IPS-18c (cell line): ENCODE measurements around the gene EPS8L2.

Source experiments
- H3K4me3 ChIP-seq: 2 replicates; pipeline ENCODE4 v1.7.0; 2013; ENCODE audit warnings: low read depth, mild to moderate bottlenecking, low read length, moderate library complexity; ENCODE audit not compliant: insufficient read depth
- H3K9me3 ChIP-seq: one replicate; pipeline ENCODE4 v1.6.1; 2013; ENCODE audit warnings: mild to moderate bottlenecking, low read length, moderate library complexity; ENCODE audit not compliant: control insufficient read depth, insufficient read depth

EPS8L2 gene

DNA sequence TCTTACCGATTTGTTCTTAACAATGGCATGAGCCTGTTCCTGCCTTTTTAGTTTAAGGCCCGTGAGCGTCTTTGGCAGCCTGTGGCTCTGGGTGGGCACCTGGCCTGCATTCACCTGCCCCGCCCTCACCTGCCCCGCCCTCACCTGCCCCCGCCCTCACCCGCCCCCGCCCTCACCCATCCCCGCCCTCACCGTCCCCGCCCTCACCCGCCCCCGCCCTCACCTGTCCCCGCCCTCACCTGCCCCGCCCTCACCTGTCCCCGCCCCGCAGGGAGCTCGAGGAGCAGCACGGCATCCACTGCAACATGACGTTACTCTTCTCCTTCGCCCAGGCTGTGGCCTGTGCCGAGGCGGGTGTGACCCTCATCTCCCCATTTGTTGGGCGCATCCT lies 57.0 kb downstream of the EPS8L2 start:
- Histone ChIP-seq H3K9me3 (no peaks in the 10 kb centered on the region), H3K4me3 (no peak overlapping the region)

- no peak overlapping the region for H3K4me3 ChIP-seq
- no peaks in the 10 kb centered on the region for H3K9me3 ChIP-seq
These were observed 57.7 kb downstream of the EPS8L2 start for GRCh38 chr11:763549-764321.

DNA sequence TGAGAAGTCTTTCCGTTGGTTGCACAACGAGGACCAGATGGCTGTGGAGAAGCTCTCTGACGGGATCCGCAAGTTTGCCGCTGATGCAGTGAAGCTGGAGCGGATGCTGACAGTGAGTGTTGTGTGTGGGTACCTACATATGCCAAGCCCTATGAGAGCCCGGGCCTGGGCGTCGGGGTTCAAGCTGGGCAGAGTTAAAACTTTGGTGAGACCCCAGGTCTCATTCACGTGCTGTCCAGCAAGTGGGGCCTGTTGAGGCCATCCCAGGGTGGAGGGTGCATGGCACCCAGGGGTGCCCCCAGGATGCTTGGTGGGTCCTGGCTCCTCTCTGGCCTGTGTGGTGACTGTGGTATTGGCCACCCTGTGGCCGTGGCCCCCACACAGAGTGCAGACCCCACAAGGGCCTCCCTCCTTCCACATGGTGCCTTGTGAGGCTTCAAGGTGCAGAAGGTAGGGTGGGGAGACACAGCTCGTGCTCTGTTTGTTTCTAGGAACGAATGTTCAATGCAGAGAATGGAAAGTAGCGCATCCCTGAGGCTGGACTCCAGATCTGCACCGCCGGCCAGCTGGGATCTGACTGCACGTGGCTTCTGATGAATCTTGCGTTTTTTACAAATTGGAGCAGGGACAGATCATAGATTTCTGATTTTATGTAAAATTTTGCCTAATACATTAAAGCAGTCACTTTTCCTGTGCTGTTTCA lies 58.4 kb downstream of the EPS8L2 start:
- no peaks in the 10 kb centered on the region for H3K9me3 ChIP-seq
- no peak overlapping the region for H3K4me3 ChIP-seq

- Histone ChIP-seq H3K4me3 (no peak overlapping the region), H3K9me3 (no peaks in the 10 kb centered on the region)
These were observed 59.2 kb downstream of the EPS8L2 start for GRCh38 chr11:765025-765801.

GRCh38 chr11:765802-766091 lies 59.7 kb downstream of the EPS8L2 start:
- Histone ChIP-seq H3K4me3 (no peak overlapping the region), H3K9me3 (no peaks in the 10 kb centered on the region)

DNA sequence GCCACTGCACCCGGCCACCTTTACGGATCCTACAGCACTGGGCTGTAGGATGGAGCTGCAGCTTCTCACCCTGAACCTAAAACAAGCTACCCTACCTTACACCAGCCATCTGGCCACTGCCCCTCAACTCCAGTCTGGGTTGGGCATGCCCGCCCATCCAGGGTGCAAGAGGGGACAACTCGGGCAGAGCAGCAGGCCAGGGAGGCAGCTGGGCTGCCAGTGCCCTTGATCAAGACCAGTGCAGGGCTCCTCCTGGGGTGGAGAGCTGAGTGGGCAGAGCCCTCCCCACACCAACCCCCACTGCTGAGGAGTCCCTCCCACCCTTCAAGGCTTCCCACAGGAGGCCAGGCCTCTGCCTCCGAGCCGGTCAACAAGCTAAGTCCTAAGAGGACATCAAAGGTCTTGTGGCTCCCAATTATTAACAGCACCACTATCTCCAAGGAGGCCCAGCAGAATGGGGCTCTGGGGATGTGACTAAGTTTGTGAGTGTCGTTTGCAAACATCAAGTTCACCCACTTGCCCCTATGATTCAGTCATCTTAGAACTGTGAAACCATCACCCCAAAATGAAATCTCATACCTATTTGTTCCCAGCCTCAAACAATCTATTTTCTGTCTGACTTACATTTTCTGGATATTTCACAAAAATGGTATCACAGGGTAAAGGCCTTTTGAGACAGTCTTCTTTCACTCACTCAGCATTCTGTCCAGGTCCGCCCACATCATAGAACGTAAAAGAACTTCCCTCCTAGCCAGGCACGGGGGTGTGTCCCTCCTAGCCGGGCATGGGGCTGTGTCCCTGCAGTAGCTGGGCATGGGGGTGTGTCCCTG lies 60.3 kb downstream of the EPS8L2 start:
- no peaks in the 10 kb centered on the region for H3K9me3 ChIP-seq

GRCh38 chr11:766936-767210 lies 60.8 kb downstream of the EPS8L2 start:
- Histone ChIP-seq H3K9me3 (no peaks in the 10 kb centered on the region), H3K4me3 (no peak overlapping the region)

More for the DNA sequence above, 60.3 kb downstream of the EPS8L2 start:
- H3K4me3 ChIP-seq = no peak overlapping the region

DNA sequence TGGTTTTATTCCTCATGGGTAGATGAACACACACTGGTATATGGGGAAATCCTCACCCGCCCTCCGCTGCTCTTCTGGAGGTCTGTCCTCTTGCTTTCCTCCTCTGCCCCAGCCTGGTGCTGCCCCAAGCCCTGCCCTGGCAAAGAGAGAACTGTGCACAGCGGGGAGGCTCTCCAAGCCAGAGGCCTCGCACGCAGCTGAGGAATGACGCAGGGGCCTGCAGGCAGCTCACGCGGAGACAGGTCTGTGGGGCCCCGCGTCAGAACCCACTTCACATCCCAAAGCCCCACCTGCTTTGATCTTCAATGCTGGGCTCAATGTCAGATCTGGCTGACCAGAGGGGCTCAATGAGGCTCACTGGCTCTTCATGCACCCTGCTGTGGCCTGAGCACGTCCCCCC lies 61.2 kb downstream of the EPS8L2 start:
- H3K9me3 ChIP-seq = no peaks in the 10 kb centered on the region
- no peak overlapping the region for H3K4me3 ChIP-seq

- peaks cover 1% of the 10 kb centered on the region for H3K9me3 ChIP-seq
- H3K4me3 ChIP-seq = no peak overlapping the region
These were observed 64.0 kb downstream of the EPS8L2 start for GRCh38 chr11:769887-770641.

GRCh38 chr11:770642-771616 lies 64.9 kb downstream of the EPS8L2 start:
- H3K9me3 ChIP-seq = peaks cover 2% of the 10 kb centered on the region
- no peak overlapping the region for H3K4me3 ChIP-seq

DNA sequence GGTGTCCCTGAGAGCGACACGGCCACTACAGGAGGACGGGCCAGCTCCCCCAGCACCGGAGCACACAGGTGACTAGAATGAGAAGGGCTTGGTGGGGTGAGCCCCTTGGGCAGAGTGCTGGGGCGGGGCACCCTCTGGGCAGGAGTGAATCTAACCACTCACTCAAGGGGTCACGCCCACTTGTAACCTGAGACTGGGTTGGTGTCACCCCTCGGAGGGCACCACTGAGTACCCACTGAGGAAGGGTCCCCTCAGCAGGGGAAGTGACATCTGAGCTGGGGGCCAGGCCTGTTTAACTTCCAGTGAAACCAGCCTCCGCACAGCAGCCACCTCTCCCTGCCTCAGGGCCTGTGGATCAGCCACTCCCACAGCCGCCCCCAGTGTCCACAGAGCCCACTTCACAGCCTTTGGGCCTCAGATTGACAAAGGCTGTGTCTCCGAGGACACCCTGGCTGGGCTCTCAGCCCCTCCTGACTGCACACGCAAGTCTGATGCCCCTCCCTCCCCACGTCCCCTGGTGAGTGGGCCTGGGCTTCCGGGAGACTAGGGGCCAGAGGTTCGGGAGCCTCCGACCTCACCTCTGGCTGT lies 65.7 kb downstream of the EPS8L2 start:
- no peak overlapping the region for H3K4me3 ChIP-seq
- peaks cover 2% of the 10 kb centered on the region for H3K9me3 ChIP-seq

DNA sequence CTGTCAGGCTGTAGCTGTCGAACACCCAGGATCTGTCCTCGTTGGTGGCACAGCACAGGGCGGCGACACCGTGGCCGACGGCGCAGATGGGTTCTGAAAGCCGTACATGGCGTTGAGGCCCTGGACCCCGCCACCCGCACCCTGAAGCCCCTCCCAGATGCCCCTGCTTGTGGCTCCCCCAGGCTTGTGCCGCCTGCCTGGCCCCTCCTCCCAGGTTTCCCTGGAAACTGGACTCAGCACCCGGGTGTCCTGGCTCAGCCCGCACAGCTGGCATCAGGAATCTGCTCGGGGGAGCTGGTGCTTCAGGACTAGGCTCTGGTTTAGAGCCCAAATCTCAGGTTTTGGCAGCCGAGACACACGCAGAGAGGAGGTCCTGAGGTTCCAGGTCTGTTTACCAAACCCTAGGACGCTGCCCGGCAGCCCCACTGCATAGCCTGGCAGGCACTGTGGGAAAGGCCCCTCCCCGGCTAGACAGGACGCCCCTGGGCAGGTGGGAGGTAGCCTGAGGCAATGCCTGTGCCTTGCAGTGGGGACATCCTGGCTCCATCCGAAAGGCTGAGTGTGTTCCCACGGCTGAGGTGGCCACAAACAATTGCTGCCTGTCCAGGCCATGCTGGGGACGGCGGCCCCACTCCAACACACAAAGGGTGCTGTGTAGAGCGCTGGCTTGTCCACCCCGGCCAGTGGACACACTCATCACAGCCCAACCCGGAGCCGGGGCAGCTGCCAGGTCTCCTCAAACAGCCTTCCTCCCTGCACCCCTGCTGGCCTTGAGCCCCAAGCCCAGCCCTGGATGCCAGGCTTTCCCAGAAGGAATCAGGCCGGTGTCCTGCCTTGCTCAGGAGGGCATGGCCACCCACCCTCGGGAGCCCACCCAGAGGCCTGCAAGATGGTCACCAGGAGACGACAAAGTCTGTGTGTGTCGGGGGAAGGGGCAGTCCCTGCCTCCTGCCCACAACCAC lies 66.7 kb downstream of the EPS8L2 start:
- no peak overlapping the region for H3K4me3 ChIP-seq
- H3K9me3 ChIP-seq = peaks cover 4% of the 10 kb centered on the region

- Histone ChIP-seq H3K9me3 (peaks cover 4% of the 10 kb centered on the region), H3K4me3 (no peak overlapping the region)
These were observed 67.4 kb downstream of the EPS8L2 start for GRCh38 chr11:773425-773824.

GRCh38 chr11:773830-774229 lies 67.8 kb downstream of the EPS8L2 start:
- Histone ChIP-seq H3K9me3 (peaks cover 4% of the 10 kb centered on the region), H3K4me3 (no peak overlapping the region)
